ENCODE results near the gene SHE.

SHE gene

GRCh38 chr1:154479764-154480421, 22.3 kb downstream of the SHE start:
- peak; percentile 85 for DNase-seq (ENCODE audit: low spot score)

GRCh38 chr1:154478639-154479038, 23.6 kb downstream of the SHE start:
- no peak for DNase-seq (ENCODE audit: low spot score)

DNA sequence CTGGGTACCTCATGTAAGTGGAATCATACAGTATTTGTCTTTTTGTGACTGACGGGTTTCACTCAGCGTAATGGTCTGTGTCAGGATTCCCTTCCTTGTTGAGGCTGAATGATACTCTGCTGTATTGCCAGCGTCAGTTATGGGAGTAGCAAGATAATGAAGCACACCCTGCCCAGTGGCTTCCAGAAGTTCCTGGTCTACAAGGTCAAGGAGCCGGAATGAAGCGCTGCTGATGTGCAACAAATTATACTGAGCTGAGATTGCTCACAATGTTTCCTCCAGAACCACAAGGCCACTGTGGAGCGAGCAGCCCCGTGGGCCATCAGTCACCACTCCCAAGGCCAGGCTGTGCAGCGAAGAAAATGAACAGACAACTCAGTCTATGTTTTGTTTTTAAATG, 24.2 kb downstream of the SHE start:
- no peak for DNase-seq (ENCODE audit: low spot score)

- no peak for DNase-seq (ENCODE audit: low spot score)
These were observed 25.4 kb downstream of the SHE start for GRCh38 chr1:154476791-154477190.

DNA sequence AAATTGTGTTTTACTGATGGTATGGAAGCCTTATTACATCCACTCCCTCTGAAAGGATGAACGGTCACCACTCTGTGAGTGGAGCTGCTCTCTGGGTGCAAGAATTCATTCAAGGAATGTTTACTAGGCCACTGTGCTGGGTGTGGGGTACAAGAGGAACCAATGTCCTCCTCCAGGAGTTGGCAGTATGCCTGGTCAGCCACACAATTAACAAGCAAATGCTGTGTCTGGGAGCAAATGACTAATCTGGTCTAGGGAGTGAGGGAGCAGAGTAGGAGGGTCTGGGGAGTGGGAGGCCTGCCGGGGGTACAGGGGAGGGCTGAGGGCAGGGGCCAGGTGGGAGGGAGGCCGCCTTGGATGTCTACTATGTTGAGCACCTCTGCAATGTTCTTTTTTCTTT, 27.4 kb downstream of the SHE start:
- DNase-seq (ENCODE audit: low spot score): no peak

DNA sequence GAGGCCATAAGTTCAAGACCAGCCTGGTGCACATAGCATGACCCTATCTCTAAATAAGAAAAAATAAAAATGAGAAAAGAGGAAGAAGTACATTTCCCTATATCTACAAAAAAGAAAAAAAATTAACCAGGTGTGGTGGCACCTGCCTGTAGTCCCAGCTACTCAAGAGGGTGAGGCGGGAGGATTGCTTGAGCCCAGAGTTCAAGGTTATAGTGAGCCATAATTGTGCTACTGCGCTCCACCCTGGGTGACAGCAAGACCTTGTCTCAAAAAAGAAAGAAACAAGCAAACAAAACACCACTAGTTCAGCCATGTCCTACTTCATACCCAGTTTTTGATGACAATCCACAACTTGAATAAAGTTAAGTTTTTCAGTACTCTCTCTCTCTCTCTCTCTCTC, 30.9 kb downstream of the SHE start:
- DNase-seq (ENCODE audit: low spot score): no peak

- no peak for DNase-seq (ENCODE audit: low spot score)
These were observed 32.2 kb downstream of the SHE start for GRCh38 chr1:154469844-154470560.

DNA sequence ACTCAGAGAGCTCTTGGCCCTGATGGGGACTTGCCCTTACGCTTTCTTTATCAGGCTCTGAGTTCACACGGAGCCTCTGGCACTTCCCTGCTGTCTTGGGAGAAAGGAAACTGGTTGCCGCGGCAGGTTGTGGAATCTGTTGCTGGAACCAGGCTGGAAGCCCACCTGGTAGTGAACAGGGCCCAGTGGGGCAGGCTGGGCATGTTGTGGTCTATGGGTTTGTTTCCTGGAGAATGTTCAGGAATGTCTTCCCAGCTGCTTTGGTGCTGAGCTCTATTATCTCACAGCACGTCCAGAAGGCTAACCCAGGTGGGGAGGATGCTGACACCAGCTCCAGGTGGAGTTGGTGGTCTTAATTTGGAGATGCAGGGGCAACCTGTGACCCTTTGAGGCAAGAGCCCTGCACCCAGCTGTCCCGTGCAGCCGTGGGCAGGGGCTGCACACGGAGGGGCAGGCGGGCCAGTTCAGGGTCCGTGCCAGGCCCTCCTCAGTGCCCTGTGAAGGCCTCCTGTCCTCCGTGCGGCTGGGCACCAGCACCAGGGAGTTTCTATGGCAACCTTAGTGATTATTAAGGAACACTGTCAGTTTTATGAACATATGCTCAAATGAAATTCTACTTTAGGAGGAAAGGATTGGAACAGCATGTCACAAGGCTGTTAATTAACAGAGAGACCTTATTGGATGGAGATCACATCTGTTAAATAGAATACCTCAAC, 33.5 kb downstream of the SHE start:
- DNase-seq (ENCODE audit: low spot score): no peak

DNA sequence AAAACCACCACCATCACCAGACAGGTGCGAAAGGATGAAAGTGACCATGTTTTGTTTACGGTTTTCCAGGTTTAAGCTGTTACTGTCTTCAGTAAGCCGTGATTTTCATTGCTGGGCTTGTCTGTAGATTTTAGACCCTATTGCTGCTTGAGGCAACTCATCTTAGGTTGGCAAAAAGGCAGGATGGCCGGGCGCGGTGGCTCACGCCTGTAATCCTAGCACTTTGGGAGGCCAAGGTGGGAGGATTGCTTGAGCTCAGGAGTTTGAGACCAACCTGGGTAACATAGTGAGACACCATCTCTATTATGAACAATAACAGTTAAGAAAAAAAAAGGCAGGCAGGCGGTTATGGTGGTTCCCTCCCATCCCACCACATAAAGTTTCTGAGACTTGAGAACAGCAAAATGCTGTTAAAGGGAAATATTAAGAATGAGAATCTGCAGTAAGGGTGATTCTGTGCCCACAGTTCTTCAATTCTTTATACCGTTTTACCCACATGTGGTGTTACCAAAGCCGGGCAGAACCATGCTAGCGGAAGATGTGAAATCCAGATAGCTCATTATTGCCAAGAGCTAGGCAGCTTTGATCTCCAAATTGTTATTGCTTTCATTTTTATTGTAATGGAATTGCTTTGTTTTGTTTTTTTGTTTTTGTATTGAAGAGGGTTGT, 34.6 kb downstream of the SHE start:
- DNase-seq (ENCODE audit: low spot score): no peak

DNA sequence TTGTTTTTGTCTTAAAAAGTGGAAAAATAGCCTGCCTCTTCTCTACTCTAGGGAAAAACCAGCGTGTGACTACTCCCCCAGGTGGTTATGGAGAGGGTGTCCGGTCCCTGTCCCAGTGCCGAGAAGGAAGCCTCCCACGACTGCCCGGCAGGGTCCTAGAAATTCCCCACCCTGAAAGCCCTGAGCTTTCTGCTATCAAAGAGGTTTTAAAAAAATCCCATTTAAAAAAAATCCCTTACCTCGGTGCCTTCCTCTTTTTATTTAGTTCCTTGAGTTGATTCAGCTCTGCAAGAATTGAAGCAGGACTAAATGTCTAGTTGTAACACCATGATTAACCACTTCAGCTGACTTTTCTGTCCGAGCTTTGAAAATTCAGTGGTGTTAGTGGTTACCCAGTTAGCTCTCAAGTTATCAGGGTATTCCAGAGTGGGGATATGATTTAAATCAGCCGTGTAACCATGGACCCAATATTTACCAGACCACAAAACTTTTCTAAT, 35.2 kb downstream of the SHE start:
- DNase-seq (ENCODE audit: low spot score): no peak

DNA sequence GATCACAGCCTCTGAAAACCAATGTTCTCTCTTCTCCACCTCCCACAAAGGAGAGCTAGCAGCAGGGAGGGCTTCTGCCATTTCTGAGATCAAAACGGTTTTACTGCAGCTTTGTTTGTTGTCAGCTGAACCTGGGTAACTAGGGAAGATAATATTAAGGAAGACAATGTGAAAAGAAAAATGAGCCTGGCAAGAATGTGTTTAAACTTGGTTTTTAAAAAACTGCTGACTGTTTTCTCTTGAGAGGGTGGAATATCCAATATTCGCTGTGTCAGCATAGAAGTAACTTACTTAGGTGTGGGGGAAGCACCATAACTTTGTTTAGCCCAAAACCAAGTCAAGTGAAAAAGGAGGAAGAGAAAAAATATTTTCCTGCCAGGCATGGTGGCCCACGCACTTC, 36.0 kb downstream of the SHE start:
- no peak for DNase-seq (ENCODE audit: low spot score)

DNA sequence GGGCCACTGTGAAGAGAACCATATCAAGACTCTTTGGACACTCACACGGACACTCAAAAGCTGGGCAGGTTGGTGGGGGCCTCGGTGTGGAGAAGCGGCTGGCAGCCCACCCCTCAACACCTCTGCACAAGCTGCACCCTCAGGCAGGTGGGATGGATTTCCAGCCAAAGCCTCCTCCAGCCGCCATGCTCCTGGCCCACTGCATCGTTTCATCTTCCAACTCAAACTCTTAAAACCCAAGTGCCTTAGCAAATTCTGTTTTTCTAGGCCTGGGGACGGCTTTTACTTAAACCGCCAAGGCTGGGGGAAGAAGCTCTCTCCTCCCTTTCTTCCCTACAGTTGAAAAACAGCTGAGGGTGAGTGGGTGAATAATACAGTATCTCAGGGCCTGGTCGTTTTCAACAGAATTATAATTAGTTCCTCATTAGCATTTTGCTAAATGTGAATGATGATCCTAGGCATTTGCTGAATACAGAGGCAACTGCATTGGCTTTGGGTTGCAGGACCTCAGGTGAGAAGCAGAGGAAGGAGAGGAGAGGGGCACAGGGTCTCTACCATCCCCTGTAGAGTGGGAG, 36.5 kb downstream of the SHE start:
- no peak for DNase-seq (ENCODE audit: low spot score)

- DNase-seq (ENCODE audit: low spot score): no peak
These were observed 38.7 kb downstream of the SHE start for GRCh38 chr1:154463512-154463990.

GRCh38 chr1:154460695-154461260, 41.4 kb downstream of the SHE start:
- DNase-seq (ENCODE audit: low spot score): no peak

- no peak for DNase-seq (ENCODE audit: low spot score)
These were observed 43.1 kb downstream of the SHE start for GRCh38 chr1:154459080-154459479.

DNA sequence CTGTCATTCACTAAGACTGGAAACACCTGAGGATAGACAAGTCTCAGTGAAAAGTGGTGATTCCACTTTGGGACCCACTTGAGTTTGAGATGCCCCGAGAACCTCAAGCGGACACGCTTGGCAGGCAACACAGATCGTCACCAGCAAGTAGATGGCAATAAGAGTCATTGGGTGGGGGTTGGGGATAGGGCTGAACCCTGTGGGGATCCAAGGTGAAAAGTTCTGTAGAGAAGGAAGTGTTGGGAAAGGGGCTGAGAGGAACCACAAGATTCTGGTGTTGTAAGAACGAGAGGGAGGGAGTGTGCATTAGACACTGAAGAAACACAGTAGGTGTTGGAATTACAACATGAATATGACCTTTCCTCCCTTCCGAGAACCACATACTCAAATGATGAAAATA, 45.6 kb downstream of the SHE start:
- DNase-seq (ENCODE audit: low spot score): no peak

DNA sequence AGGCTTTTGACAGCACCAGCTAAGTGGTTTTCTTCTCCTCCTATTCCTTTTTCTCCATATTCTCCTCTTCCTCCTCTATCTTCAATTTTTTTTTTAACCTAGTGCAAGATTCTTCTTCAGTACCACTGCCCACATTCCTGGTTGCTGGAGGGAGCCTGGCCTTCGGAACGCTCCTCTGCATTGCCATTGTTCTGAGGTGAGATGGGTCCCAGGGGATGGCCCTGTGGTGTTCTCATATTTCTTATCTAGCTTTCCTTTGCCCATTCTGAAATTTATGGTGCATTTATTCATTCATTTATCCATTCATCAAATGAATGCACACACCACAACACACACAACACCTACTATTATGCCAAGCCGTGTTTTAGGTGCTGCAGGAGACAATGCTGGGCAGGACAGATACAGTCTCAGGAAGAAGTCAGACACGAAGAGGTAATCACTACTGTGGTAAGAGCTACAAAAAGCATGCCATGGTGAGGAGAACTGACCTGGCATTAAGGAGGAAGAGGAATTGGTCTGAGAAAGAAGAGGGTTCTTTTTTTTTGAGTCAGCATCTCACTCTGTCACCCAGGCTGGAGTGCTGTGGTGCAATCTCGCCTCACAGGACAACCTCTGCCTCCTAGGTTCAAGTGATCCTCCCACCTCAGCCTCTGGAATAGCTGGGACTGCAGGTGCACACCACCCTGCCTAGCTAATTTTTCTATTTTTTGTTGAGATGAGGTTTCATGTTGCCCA, 47.7 kb downstream of the SHE start:
- DNase-seq (ENCODE audit: low spot score): no peak

GRCh38 chr1:154453574-154454352, 48.4 kb downstream of the SHE start:
- DNase-seq (ENCODE audit: low spot score): no peak

DNA sequence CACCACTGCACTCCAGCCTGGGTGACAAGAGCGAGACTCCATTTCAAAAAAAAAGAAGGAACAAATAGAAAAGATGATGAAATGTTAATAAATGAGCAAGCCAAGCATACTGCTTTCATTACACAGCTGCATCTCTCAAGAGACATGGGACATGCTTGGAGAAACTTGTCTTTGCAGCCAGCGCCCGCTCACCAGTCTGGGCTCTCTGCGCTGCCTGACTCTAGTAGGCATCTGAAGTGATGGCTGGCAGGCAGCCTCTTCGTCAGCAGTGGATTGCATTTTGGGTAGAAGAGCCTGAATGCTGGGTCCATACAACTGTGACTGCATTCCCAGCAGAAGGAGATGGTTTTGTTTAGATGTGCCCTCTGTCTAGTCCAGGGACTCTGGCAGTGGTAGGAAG, 49.1 kb downstream of the SHE start:
- no peak for DNase-seq (ENCODE audit: low spot score)

DNA sequence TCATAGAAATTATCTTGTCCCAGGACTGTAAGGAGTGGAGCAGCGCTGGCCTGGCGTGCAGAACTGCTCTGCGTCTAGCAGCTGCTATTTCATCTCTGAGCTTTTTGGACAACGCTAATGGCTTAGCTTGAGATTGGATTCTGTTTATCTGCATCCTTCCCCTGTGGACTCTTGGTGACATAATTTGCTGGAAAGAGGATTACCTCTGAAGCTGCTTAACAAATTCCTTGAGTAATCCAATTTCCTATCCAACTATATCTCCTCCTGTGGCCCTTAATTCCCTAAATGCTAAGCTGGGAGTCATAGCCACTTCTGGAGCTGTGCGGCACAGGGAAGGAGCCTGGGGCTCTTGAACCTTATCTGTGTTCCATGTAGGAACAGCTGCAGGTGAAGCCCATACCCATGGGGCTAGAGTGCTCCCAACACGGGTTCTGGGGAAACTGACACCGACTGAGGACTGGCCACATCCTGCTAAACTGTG, 53.8 kb downstream of the SHE start:
- peak; percentile 88 for DNase-seq (ENCODE audit: low spot score)

All from D341Med (cell line).